Measurements from ENCODE around the gene ZSCAN12. TPM values are rescaled to one million over a fixed set of nuclear protein-coding genes. Genes with fewer than 3 reads are reported as not detected.

The ZSCAN12 gene
- total RNA-seq, 3 donors from 2014 or later, result 2.7 to 2.8 (median 2.7) TPM

DNA sequence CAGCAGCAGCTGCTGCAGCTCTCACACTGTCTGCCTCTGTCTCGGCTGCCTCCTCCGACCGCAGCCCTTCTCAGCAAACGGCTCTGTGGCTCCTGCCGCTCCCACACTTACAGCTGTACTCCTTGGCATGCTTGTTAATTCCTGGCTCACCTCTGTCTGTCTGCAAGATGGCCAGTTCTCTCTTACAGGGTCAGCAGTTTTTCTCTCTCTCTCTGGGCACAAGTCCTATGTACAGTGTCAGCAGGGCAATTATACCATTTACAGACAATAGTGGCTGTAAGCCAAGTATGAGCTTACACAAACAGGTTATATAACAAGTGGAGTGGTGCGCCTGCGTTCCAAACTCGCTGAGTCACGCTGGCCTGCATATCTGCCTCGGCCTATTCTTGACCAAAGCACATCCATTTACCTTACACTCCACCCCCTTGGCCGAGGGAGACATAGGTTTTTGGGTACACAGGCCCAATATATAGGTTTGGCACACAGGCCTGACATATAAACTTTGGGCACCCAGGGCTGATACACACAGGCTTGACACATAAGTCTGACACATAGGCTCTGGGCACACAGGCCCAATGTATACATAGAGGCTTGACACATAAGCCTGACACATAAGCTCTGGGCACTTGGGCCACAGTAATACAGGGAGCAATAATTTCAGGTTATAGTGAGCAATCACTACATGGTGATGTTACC lies 45.4 kb downstream of the ZSCAN12 start:
- no peaks in the 10 kb centered on the region for H3K27me3 Mint-ChIP-seq (ENCODE audit: low read depth)
- H3K36me3 Mint-ChIP-seq (ENCODE audit: insufficient read depth), result no peaks in the 10 kb centered on the region
- no peak overlapping the region for H3K4me3 Mint-ChIP-seq
- peaks cover 40% of the 10 kb centered on the region for H3K4me1 Mint-ChIP-seq (ENCODE audit: low read depth)
- ATAC-seq, result no peak
- no peak for DNase-seq
- H3K9me3 Mint-ChIP-seq, result no peaks in the 10 kb centered on the region

DNA sequence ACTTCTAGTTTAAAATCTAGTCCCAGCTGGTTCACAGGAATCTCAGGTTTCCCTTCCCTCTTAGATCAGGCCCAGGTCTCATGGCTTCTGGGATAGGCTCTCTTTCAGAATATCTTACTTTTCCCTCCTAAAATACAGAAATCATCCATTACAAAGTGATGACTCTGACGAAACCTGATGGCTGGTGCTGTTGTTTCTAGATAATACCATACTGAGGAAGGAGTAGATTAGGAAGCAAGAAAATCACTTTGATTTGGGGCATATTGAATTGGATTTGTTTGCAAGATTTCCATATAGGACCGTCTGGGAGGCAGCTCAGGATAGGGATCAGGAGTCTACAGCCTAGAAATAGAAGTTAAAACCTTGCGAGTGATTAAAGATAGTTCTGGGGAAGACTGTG lies 46.2 kb downstream of the ZSCAN12 start:
- no peak overlapping the region for H3K4me3 Mint-ChIP-seq
- no peaks in the 10 kb centered on the region for H3K36me3 Mint-ChIP-seq (ENCODE audit: insufficient read depth)

DNA sequence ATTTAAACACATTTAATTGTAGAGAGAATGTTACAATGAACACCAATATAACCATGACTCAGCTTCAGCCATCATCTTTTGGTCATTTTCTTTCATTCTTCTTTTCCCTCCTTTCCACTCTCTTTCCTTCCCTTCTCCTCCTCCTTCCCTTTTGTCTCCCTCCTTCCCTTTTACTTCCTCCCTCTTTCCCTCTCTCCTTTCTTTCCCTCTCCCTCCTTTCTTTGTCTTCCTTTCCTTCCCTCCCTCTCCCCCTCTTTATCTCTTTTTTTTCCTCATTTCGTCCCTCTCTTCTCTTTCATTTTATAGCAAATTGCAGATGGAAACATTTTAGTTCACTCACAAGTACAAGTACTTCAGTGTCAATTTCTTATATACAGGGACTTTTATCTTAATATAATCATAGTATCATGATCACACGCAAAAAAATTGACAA lies 48.0 kb downstream of the ZSCAN12 start:
- no peak for ATAC-seq

More for the DNA sequence above, 46.2 kb downstream of the ZSCAN12 start:
- H3K27me3 Mint-ChIP-seq (ENCODE audit: low read depth), result no peaks in the 10 kb centered on the region
- no peak for ATAC-seq
- DNase-seq, result no peak
- no peaks in the 10 kb centered on the region for H3K9me3 Mint-ChIP-seq
- H3K4me1 Mint-ChIP-seq (ENCODE audit: low read depth), result peaks cover 40% of the 10 kb centered on the region

DNA sequence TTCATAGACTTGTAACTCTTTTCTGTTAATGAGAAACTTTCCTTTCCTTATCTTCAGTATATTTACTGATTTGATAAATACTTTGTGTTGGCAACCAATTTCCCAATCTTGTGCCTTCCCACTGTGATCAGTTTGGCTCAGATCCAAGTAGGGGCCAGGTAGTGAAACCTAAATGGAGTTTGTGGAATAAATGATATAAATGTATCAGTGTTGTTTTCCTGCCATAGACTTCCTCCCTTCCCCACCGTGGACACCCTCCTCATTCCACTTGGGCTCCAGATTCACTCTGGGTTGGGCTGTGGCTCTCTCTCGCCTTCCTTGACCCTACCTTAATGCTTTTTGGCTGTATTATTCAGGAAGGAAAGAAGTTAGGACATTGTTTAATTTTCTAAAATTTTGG lies 48.5 kb downstream of the ZSCAN12 start:
- H3K4me1 Mint-ChIP-seq (ENCODE audit: low read depth), result peaks cover 38% of the 10 kb centered on the region
- no peaks in the 10 kb centered on the region for H3K36me3 Mint-ChIP-seq (ENCODE audit: insufficient read depth)
- ATAC-seq (no peak), DNase-seq (no peak)
- peak overlapping the region; percentile 98 for H3K4me3 Mint-ChIP-seq
- no peaks in the 10 kb centered on the region for H3K9me3 Mint-ChIP-seq
- H3K27me3 Mint-ChIP-seq (ENCODE audit: low read depth), result peaks cover 11% of the 10 kb centered on the region

More for the DNA sequence above, 48.0 kb downstream of the ZSCAN12 start:
- Mint-ChIP-seq H3K4me1 (ENCODE audit: low read depth) (peaks cover 40% of the 10 kb centered on the region), H3K9me3 (no peaks in the 10 kb centered on the region), H3K36me3 (ENCODE audit: insufficient read depth) (no peaks in the 10 kb centered on the region), H3K27me3 (ENCODE audit: low read depth) (peaks cover 9% of the 10 kb centered on the region), H3K4me3 (peak overlapping the region; percentile 98)
- no peak for DNase-seq

DNA sequence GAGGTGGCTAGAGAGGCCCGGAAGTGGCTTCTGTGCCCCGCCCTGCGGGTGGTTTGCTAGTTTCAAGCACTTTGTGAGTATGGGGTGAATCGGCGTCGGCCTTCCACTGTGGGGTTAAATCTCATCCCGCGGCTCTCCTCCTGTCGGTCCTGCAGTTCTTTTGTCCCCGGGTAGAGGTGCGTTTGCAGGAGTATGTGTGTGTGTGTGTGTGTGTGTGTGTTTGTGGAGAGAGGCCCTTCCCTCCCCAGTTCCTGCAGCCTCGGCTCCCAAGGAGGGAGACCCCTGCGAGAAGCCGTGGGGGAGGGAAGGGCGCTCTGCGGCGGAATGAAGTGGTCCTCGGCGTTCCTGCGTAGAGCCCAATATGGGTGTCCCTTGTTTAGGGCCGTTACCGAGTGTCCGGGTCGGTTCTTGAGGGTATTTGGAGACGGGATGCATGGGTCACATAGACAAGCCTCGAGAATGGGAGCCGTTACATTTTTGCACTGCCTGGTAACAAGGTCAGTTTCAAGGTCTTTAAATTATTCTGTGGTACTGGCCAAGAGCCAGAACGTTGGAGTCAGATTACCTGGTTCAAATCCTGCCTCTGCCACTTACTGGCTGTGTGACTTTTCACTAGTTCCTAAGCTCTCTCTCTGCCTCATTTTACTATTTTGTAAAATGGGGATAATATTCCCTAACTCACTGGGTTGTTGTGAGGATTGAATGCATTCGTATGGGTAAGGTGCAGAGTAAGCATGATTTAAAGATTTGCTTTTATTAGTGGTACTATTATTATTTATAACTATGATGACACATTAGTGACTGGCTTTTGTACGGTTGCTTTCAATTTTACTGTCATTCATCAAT lies 49.4 kb downstream of the ZSCAN12 start, which contains the start of gene ZKSCAN3:
TSS of gene ZKSCAN3 (plus strand) at position 56 of the 846 bp plus-strand sequence. CDS start 9,640 bp downstream, outside the sequence.
- Mint-ChIP-seq H3K4me3 (peak within 1 kb of the TSS; percentile 98), H3K27me3 (ENCODE audit: low read depth) (peaks cover 20% of the 10 kb centered on the region), H3K9me3 (no peaks in the 10 kb centered on the region), H3K36me3 (ENCODE audit: insufficient read depth) (no peaks in the 10 kb centered on the region), H3K4me1 (ENCODE audit: low read depth) (peaks cover 29% of the 10 kb centered on the region)
- ATAC-seq, result peak; percentile 100
- peak; percentile 74 for DNase-seq

DNA sequence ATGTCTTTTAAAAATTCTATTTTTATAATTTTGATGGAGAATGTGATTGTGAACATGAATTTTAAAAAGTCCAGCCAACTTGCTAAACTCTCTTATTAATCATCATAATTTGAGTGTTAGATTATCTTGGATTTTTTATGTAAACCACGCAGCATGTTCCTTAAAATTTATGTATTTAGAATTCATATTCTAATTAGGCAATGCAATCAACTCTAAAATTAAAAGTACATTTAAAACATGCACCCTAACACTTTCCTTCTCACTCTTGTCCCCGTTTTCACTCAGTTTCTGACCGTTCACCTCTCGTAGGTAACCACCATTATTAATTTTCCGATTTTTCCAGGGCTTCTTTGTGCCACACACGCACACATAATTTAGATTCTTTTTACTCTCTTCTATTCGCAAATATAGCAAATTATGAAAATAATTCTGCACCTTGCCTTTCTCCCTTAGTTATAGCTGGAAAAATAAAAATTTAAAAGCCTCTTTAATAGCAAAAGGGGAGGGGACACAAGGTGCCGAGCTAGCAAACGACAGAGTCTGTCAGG lies 50.1 kb downstream of the ZSCAN12 start:
- no peak for ATAC-seq

DNA sequence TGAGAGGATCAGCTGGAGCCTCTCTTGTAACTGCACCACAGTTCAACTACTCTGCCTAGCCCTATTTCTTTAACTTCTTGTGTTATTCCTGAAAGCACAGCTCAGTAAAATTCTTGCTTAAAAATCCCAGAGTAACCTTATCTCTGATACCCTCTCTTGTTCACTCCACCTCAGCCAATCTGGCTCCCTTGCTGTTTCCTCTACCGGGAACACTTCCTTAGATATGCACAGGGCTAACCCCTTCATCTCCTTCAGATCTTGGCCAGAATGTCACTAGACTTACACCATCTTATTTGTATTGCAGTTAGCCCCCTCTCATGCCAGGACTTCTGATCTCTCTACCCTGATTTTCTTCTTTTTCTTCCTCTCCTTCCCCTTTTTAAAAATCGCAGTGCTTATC lies 52.4 kb downstream of the ZSCAN12 start:
- no peak for DNase-seq
- no peaks in the 10 kb centered on the region for H3K9me3 Mint-ChIP-seq
- peaks cover 28% of the 10 kb centered on the region for H3K27me3 Mint-ChIP-seq (ENCODE audit: low read depth)
- H3K36me3 Mint-ChIP-seq (ENCODE audit: insufficient read depth), result no peaks in the 10 kb centered on the region
- ATAC-seq, result no peak
- peaks cover 26% of the 10 kb centered on the region for H3K4me1 Mint-ChIP-seq (ENCODE audit: low read depth)
- H3K4me3 Mint-ChIP-seq, result no peak overlapping the region

More for the DNA sequence above, 50.1 kb downstream of the ZSCAN12 start:
- Mint-ChIP-seq H3K36me3 (ENCODE audit: insufficient read depth) (no peaks in the 10 kb centered on the region), H3K27me3 (ENCODE audit: low read depth) (peaks cover 22% of the 10 kb centered on the region), H3K4me1 (ENCODE audit: low read depth) (peaks cover 28% of the 10 kb centered on the region), H3K4me3 (peak overlapping the region; percentile 98), H3K9me3 (no peaks in the 10 kb centered on the region)
- DNase-seq, result no peak

DNA sequence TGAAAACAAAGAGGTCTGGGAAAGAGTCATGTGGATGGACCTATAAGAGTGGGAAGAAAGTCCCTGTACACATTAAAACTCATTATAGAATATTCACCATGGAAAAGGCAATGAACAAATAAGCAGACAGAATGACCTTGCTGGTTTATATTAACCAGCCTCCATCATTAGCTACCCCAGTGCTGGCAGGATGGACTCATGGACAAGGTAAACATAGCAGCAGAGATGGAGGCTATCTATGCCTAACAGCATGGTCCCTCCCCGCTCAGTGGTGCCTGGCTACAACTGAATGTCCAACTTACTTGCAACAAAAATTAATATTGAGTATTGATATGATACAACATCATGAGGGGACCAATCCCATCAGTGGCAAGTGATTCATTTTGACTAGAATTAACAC lies 54.3 kb downstream of the ZSCAN12 start:
- DNase-seq (no peak), ATAC-seq (no peak)
- Mint-ChIP-seq H3K9me3 (peaks cover 4% of the 10 kb centered on the region), H3K4me1 (ENCODE audit: low read depth) (peaks cover 8% of the 10 kb centered on the region), H3K4me3 (no peak overlapping the region), H3K27me3 (ENCODE audit: low read depth) (peaks cover 31% of the 10 kb centered on the region), H3K36me3 (ENCODE audit: insufficient read depth) (peaks cover 1% of the 10 kb centered on the region)

DNA sequence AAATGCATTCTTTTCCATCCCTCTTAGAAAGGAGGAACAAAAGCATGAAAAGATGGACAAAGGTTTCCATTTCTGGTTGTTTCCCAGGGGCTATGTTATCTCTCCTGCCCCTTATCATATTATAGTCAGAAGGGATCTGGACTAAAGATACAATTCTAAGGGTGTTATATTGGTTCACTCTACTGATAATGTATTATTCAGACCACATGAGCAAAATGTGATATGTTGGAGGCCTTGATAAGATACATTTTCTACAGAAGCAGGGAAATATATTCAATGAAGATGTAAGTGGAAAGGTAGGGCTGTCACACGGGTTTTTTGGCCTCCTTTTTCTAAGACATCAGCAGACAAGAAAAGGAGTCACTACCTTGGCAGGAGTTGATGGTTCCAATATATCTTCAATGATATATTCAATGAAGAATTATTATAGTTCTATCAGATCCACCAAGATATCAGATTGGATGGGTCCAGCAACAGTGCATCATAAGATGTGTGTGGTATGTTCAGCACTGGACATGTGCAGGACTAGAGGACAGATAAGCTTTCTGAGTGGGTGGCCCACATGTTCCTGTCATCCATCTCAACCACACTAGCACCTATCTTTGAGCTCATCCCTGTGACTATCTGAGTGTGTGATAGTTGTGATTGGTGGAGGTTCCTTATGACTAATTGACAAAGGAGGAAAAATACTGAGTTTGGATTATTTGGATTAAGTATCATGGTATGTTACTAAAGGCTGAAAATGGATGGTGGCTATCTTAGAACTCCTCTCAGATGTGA lies 55.5 kb downstream of the ZSCAN12 start:
- Mint-ChIP-seq H3K36me3 (ENCODE audit: insufficient read depth) (peaks cover 1% of the 10 kb centered on the region), H3K9me3 (peaks cover 6% of the 10 kb centered on the region), H3K27me3 (ENCODE audit: low read depth) (peaks cover 31% of the 10 kb centered on the region), H3K4me3 (no peak overlapping the region), H3K4me1 (ENCODE audit: low read depth) (no peaks in the 10 kb centered on the region)
- ATAC-seq (no peak), DNase-seq (no peak)

DNA sequence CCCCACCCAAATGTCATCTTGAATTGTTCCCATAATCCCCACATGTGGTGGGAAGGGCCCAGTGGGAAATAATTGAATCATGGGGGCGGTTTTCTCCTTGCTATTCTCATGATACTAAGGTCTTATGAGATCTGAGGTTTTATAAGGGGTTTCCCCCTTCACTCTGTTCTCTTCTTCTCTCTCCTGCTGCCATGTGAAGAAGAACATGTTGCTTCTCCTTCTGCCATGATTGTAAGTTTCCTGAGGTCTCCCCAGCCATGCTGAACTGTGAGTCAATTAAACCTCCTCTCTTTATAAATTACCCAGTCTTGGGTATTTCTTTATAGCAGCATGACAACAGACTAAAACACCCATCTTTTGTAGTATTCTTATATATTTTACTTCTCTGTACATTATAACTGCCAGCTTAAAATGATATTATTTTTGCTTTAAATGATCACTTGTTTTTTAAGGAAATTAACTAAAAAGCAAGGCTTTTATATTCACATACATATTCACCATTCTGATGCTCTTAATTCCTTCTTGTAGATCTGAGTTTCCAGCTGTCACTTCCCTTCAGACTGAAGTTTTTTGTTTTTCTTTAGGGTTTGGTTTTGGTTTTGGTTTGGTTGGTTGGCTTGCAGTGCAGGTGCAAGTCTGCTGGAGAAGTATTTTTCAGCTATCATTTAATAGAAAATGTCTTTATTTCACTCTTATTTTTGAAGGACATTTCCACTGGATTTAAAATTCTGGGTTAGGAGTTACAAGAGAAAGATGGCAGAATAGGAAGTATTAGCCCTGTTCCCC lies 59.0 kb downstream of the ZSCAN12 start:
- DNase-seq (no peak), ATAC-seq (no peak)
- Mint-ChIP-seq H3K27me3 (ENCODE audit: low read depth) (peaks cover 13% of the 10 kb centered on the region), H3K4me1 (ENCODE audit: low read depth) (no peaks in the 10 kb centered on the region), H3K36me3 (ENCODE audit: insufficient read depth) (peaks cover 1% of the 10 kb centered on the region), H3K4me3 (no peak overlapping the region), H3K9me3 (peaks cover 6% of the 10 kb centered on the region)

DNA sequence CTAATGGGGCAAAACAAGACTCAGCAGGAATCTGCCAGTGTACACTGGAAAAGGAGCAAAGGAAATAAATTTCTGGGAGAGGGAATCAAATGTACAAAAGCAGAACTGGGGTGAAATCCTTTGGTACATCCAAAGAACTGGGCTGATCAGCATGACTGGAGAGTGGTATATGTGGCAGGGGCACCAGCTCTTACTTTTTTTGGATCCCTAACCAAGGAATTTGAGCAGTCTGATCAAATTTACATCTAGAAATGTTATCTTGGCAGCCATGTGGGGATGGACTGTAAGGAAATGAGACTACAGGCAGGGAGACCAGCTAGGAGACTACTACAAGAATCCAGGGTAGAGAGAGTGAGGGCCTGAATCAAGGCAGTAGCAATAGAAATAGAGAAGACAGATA lies 62.4 kb downstream of the ZSCAN12 start:
- Mint-ChIP-seq H3K4me3 (no peak overlapping the region), H3K9me3 (peaks cover 6% of the 10 kb centered on the region), H3K27me3 (ENCODE audit: low read depth) (peaks cover 2% of the 10 kb centered on the region), H3K36me3 (ENCODE audit: insufficient read depth) (peaks cover 1% of the 10 kb centered on the region), H3K4me1 (ENCODE audit: low read depth) (peaks cover 8% of the 10 kb centered on the region)
- DNase-seq (no peak), ATAC-seq (no peak)

DNA sequence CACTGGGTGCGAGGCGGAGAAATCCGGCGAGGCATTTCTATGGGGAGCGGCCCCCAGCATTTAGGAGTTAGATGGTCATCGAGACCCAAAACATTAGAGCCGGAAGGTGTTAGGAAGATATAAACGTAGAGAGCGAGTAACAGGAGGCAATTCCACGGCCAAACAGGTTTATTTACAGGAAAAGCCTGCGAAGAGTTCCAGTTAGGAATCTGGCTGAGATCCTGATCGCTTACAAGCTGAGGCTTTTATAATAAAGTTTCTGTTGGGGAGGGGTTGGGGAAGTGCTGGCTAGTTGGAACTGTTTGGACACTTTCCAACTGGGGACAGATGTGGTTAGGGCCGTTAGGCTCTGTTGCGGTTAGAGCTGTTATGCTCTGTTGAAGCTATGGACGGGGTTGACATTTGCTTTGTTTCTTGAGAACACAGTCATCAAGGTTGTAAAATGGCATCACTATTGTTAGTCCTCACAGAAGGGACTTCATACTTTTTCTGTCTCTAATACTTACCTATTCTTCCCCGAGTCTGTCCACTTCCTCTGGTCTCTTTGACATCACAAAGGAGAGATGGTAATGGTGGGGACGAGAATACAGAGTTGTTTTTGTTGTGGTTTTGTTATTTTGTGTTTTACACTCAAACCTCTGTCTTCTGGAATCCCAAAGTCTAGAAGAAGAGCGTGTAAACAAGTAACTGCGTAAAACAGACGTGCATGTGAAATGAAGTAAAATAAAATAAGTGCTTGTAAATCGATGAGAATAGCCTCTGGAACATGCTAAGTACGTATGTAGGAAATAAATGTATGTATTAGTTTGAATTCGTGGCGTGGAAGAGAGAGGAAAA lies 63.0 kb downstream of the ZSCAN12 start:
- Mint-ChIP-seq H3K4me1 (ENCODE audit: low read depth) (peaks cover 8% of the 10 kb centered on the region), H3K36me3 (ENCODE audit: insufficient read depth) (peaks cover 1% of the 10 kb centered on the region), H3K9me3 (peaks cover 6% of the 10 kb centered on the region), H3K27me3 (ENCODE audit: low read depth) (peaks cover under 1% of the 10 kb centered on the region), H3K4me3 (no peak overlapping the region)
- DNase-seq (no peak), ATAC-seq (peak in 1 of 2 donors; percentile 25)

Data from activated T-cell treated with anti-CD3 and anti-CD28 coated beads, Interleukin-2, amount 50 U/mL, for 4 hours (primary cell).